NCI-H1092 treated with DMSO at 0.1 percent for 48 hours (cell line): ENCODE measurements around the gene TASOR.

Source experiments
- DNase-seq: peaks from one replicate; lab custom pipeline; 2025; lab: John Stamatoyannopoulos, UW

The TASOR gene

DNA sequence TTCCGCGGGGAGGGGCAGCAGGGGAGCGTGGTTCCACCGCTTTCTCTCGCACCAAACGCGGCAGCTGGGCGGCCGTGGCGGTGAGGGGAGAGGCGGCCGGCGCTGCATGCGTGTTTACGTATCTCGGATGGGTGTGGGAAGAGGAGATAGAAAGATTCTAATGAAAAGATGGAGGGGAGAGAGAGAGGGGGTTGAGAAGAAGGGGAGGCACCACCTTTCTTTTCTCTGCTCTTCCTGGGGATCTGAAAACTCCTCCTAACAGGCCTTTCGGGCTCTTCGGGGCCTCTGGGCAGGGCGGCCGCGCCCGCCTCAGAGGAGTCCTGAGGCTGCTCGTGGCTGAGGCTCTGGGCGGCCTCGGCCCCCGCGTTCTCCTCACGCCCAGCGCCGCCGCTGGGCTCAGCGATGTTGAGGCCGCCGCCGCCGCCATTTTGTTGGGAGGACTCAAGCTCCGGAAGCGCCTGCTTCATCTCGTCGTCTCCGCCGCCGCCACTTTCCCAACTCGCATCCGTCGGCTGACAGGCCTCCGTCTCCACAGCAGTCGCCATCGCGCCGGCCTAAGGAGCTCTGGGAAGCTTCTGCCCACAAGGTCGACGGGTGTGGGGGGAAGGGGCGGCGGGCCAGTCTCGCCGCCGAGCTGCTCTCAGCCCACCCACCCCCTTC is 473 bp downstream of the TASOR start:
- DNase-seq = peak; percentile 65

DNA sequence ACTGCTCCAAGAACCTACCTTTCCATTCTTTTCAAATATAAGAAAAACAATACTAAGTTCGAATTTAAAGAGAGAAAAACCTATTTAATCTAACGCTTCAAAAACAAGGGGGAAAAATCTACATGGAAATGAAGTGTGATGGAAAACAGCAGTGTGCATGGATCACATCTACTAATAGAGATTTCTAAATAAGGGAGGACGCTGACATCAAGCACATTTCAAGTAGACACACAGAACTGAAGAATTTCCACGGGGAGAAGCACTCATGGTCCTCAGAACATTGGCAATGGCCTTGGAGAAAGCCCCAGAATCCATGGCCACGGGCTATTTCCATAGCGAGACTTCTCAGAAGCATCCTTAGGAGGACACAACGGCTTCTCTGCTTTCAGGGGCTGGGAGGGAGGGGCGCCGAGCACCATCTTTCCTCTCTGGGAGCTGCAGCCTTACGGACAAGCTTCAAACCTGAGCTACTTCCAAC is 1.0 kb downstream of the TASOR start:
- no peak for DNase-seq

DNA sequence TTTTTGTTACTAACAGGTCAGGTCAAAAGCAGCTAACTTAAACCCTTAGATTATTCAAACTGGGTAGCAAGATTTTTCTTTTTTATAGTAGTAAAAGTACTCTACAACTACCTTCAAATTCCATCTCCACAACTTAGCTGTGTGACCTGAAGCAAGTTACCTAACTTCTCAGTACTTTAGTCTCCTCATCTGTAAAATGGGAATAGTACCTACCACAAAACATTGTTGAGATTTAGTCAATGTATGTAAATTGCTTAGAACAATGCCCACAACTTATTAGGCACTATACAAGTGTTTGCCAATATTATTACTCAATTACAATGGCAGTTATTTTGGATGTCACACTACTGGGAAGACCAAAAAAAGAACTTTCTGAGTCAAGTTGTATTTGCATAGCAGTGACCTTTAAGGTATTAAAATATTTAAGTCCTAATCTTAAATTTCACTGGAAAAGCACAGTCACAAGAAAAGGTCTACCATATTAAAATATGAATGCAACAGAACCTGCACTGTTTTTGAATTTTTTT is 2.9 kb downstream of the TASOR start:
- DNase-seq = no peak

DNA sequence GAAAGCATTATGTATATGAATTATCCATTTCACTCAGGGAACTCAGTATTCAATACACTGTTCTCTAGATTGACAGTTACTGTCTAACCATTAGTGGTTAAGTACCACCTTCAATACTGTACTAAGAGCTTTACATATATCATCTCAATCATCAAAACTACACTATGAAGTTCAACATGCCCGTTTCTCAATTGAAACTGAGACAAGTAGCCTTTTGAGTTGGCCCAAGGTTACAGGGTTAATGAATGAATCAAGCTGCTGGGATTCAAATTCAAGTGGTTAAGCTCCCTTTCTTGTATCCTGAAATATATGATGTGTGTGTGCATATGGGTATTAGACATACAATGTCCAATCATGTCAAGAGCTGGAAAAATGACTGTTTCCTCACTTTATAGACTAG is 5.8 kb downstream of the TASOR start:
- no peak for DNase-seq

DNA sequence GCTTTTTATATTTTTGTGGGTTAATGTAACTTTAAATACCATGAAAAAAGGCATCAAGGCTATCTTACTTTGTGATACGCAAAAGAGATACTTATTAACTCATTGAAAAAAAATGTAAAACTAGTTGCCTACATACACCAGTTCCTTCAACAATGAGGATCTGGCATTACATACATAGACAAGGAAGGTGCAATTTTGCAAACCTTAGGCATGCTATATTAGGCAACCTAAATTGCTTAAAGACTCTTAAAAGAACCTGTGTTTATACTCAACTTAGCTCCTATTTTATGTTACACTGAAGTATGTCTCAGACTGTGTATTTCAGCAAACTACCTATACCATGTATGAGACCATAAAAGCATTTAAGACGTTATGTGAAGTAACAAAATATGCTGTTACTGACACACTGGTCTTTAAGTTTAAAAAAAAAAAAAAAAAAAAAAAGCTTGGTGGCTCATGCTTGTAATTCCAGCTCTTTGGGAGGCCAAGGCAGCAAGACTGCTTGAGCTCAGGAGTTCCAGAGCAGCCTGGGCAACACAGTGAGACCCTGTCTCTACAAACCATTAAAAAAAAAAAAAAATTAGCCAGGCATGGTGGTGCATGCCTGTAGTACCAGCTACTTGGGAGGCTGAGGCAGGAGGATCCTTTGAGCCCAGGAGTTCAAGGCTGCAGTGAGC is 9.1 kb downstream of the TASOR start:
- DNase-seq = no peak

DNA sequence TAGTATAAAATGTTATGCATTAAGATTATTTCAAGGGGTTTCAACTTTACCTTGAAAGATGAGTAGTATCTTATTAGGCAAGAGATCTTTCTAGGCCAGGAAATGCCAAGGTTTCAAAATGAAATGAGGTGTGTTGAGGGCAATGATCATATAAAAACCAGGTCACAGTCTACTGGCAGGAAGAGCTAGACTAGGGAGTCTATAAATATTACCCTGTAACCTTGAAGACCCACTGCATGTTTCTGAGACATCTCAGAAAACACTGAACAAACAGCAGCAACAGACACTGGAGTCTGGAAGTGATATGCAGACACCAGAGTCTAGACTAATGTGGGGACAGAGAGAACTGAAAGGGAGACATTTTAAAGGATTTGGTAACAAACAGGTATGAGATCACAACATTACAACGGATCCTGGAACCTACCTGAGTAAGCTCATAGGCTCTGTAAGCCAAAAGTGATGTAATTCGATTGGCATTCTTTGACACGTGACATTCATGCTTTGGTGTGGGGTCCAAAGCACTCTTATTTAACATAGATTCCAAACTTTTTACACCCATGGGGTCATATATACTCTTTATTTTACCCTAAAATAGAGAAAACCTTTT is 15.0 kb downstream of the TASOR start:
- no peak for DNase-seq

DNA sequence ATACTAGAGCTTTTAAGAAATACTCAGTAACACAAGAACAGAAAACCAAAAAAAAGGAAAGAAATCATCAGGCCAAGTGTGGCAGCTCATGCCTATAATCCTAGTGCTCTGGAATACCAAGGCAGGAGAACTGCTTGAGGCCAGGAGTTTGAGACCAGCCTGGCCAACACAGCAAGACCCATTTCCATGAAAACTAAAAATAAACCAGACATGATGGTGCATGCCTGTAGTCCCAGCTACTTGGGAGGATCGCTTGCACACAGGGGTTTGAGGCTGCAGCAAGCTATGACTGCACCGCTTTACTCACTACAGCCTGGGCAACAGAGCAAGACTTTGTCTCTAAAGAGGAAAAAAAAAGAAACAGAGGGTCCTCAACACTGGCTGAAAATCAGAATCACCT is 18.2 kb downstream of the TASOR start:
- no peak for DNase-seq

DNA sequence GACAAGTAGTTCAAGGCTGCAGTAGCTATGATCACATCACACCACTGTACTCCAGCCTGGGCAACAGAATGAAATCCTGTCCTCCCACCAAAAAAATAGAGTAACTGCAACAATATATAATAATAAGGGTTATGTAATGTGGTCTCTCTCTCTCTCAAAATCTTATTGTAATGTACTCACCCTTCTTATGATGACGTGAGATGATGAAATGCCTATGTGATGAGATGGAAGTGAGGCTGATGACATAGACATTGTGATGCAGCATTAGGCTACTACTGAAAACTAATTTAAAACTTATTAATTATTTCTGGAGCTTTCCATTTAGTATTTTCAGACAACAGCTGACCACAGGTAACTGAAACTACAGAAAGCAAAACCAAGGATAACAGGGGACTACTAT is 27.4 kb downstream of the TASOR start:
- no peak for DNase-seq

DNA sequence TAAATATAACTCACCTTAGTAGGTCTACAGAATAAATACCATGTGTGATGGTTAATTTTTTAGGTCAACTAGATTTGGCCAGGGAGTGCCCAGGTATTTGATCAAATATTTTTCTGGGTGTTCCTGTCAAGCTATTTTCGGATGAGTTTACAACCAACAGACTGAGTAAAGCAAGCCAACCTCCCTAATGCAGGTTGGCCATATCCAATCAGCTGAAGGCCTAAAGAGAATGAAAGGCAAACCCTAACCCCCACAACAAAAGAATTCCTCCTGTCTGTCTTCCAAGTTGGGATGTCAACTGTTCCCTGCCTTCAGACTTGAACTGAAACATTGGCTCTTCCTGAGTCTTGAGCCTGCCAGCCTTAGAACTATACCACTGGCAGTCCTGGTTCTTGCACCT is 28.6 kb downstream of the TASOR start:
- DNase-seq = no peak

DNA sequence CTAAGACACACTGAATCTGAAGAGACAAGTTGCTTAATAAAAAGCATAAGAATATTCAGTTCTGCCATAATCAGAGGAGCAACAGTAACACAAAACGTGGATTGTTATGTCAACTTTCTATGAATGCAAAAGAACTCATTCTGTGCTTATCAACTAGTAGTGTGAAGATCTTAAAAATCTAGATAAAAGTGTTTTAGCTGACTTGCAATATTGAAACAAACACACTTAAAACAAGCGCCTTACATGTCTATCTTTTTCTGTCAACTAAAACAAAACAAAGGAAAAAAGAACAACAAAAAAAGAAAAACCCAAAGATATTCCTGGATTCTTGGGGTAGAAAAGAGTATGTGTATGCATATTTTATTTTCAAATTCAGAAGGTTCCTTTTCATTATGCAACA is 37.7 kb downstream of the TASOR start:
- DNase-seq = no peak

DNA sequence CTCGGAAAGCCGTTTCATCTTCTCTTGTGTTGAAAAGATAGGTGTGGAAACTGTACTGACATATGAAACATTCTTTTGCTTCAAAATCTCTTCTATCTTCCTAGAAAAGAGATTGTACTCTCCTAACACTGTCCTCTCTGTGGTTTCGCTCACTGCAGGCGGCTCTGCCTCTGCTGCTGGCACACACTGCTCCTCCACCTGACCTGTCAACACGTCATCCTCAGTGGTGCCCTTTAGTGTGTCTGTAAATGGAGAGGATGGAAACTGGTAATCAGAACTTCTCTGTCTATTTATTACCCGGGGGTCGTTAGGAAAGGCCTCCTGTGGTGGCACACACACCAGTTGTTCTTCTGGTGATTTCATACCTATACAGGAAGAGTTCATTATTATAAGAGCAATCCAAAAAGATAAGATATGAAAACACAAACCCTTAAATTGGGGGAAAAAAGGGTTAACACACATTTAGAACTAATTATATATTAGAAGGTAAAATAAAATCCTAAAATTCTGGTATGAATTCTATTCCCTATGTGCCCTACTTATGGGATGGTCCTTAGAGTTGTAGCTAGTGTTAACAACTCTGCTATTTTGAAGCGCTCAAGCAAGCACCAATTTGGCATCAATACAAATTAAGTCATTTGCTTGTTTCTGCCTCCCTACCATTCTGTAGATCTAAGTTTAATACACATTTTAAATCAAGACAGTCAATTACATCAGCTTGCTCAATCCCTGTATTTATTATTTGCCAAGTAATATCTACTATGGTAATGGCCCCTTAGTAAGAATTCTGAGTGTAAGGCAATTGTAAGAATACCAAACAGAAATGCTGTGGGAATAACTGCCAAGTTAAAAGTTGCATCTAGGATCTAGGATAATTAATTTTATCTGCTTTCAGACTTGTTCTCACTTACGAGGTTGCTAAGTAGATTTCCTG is 49.2 kb downstream of the TASOR start:
- no peak for DNase-seq
